ENCODE results near the gene FAM151A.

FAM151A gene

DNA sequence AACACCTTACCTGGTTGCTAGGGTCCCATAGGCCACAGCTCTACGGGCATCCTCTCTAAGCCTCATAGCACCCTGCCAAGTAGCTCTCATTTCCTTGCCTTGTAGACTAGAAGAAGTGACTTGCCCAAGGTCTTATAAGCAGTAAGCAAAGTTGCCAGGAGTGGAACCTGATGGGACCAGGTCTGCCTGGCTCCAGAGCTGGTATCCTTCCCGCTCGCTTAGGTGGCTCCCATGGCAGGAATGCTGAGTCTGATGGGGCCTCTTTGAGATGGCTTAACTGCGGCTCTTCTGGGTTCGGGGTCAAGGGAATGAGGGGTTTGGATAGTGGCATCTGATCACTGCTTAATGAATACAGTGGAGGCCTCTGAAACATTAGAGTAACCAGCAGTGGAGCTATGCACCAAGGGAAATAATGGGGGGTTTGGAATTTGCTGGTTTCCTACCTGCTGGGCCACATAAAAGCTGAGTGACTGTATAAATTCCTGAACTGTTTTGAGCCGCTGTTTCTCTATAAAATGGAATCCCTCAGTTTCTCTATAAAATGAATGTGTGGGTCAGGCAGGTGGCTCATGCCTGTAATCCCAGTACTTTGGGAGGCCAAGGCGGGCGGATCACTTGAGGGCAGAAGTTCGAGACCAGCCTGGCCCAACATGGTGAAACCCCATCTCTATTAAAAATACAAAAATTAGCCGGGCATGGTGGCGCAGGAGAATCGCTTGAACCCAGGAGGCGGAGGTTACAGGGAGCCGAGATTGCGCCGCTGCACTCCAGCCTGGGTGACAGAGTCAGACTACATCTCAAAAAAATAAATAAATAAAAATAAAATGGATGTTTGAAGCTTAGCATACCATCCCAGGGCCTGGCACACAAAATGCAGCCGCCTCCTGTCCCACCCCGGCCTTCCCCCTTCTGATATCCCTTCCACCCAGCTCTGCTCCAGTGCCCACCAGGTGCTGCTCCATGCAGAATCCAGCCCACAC is 12.4 kb downstream of the FAM151A start:
- TF ChIP-seq ZFX (IDR thresholded peaks at IDR 0.05): no peak
- TF ChIP-seq, protein P1, sequence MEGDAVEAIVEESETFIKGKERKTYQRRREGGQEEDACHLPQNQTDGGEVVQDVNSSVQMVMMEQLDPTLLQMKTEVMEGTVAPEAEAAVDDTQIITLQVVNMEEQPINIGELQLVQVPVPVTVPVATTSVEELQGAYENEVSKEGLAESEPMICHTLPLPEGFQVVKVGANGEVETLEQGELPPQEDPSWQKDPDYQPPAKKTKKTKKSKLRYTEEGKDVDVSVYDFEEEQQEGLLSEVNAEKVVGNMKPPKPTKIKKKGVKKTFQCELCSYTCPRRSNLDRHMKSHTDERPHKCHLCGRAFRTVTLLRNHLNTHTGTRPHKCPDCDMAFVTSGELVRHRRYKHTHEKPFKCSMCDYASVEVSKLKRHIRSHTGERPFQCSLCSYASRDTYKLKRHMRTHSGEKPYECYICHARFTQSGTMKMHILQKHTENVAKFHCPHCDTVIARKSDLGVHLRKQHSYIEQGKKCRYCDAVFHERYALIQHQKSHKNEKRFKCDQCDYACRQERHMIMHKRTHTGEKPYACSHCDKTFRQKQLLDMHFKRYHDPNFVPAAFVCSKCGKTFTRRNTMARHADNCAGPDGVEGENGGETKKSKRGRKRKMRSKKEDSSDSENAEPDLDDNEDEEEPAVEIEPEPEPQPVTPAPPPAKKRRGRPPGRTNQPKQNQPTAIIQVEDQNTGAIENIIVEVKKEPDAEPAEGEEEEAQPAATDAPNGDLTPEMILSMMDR (conservative IDR thresholded peaks at IDR 0.05): no peak
- H3K27ac ChIP-seq: no peak overlapping the region

- TF ChIP-seq, protein P1 (conservative IDR thresholded peaks at IDR 0.05): no peak
- TF ChIP-seq ZFX (IDR thresholded peaks at IDR 0.05): no peak
Measured at GRCh38 chr1:54610048-54610447, 13.3 kb downstream of the FAM151A start.

GRCh38 chr1:54609301-54609921 is 13.9 kb downstream of the FAM151A start:
- no peak for TF ChIP-seq ZFX (IDR thresholded peaks at IDR 0.05)
- TF ChIP-seq, protein P1 (conservative IDR thresholded peaks at IDR 0.05): no peak
- H3K27ac ChIP-seq: no peak overlapping the region

More at GRCh38 chr1:54610048-54610447, 13.3 kb downstream of the FAM151A start:
- H3K27ac ChIP-seq: no peak overlapping the region

DNA sequence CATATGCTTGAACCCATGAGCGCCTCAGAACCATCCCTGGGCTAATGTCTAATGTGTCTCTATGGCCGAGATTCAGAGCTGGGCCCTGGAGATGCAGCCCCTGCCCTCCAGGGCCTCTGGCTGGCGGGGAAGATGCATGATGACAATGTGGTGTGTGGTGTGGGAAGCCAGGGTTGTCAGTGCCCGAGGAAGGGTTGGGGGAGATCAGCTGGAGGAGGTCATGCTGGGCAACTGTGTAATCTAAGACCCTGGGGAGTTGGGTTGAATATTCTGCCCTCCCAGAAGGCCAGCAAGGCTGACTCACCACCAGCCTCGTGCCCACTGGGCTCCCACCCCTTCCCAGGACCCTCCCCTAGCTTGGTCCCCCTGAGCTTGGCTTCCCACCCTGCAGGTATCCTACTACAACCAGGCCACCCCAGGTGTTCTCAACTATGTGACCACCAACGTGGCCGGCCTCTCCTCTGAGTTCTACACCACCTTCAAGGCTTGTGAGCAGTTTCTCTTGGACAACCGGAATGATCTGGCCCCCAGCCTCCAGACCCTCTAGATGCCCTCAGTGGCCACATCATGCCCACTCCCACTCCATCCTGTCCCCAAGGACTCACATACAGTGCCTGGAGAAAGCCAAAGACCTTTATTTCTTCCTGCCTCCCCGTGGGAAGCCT is 14.6 kb downstream of the FAM151A start:
- TF ChIP-seq, protein P1 (conservative IDR thresholded peaks at IDR 0.05): no peak
- no peak for TF ChIP-seq ZFX (IDR thresholded peaks at IDR 0.05)
- no peak overlapping the region for H3K27ac ChIP-seq

GRCh38 chr1:54607821-54608565 is 15.3 kb downstream of the FAM151A start:
- H3K27ac ChIP-seq: no peak overlapping the region
- no peak for TF ChIP-seq ZFX (IDR thresholded peaks at IDR 0.05)
- TF ChIP-seq, protein P1 (conservative IDR thresholded peaks at IDR 0.05): no peak

DNA sequence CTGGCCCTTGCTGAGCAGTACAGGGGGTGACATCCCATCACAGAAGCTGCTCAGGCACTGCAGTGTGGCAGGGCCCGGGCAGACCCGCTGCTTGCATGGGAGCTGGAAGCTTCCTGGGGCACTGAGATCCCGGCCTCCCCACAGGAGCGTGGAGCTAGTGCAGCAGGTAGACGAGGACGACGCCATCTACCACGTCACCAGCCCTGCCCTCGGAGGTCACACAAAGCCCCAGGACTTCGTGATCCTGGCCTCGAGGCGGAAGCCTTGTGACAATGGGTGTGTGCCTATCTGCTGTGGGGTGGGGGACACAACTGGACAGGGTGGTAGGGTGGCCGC is 16.4 kb downstream of the FAM151A start:
- TF ChIP-seq, protein P1 (conservative IDR thresholded peaks at IDR 0.05): no peak
- TF ChIP-seq ZFX (IDR thresholded peaks at IDR 0.05): no peak
- H3K27ac ChIP-seq: no peak overlapping the region

All from C4-2B (cell line).